Activated T-cell treated with anti-CD3 and anti-CD28 coated beads, Interleukin-2, amount 50 U/mL, for 1 hour (primary cell): ENCODE measurements around the gene SLC10A4.

Source experiments
- DNase-seq: peaks from one replicate; pipeline ENCODE4 v3.0.0-alpha.2; 2020

Gene SLC10A4

DNA sequence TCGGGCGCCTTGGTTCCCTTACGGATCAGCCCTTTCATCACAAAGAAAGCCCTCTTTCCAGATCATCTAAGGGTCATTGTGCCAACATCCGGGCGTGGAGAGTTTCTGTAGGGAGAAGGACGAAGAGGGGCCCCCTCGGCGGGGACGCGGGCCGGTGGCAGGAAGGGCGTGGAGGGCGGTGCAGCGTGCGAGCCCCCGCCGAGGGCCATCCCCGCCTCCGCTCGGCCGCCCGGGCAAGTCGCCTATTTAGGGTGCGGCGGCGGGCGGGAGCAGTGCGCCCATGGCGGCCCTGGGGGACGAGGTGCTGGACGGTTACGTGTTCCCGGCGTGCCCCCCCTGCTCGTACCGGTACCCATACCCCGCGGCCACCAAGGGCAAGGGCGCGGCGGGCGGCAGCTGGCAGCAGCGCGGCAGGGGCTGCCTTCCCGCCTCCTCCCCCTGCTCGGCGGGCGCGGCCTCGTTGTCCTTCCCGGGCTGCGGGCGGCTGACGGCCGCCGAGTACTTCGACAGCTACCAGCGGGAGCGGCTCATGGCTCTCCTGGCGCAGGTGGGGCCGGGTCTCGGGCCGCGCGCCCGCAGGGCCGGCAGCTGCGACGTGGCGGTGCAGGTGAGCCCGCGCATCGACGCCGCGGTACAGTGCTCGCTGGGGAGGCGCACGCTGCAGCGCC is 7.0 kb downstream of the SLC10A4 start, which contains the start of gene ZAR1:
Gene ZAR1 (plus strand): TSS at position 241 of the 668 bp plus-strand sequence. CDS start 40 bp downstream, at position 281.
- DNase-seq: peak; percentile 23

DNA sequence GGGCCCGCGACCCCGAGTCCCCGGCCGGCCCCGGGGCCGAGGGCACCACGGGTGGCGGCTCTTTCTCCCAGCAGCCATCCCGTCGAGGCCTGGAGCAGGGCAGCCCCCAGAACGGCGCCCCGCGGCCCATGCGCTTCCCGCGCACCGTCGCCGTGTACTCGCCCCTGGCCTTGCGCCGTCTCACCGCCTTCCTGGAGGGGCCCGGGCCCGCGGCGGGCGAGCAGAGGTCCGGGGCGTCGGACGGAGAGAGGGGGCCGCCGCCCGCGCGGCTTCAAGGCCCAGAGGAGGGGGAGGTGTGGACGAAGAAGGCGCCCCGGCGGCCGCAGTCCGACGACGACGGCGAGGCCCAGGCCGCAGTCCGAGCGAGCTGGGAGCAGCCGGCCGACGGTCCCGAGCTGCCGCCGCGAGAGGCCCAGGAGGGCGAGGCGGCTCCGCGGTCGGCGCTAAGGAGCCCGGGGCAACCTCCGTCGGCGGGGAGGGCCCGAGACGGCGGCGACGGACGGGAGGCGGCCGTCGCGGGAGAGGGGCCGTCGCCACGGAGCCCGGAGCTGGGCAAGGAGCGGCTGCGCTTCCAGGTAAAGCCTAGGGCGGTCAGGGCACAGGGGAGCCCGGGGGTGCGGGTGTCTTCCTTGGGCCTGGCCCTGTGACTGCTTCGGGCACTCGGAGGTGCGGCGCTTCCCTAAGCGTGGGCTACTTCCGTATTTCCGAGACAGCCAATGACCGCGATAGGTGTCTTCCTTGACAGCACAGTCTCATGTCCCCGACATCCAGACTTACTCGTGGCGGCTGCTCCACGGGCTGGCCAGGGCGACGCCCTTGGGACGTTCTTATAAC is 7.8 kb downstream of the SLC10A4 start:
- peak; percentile 18 for DNase-seq

DNA sequence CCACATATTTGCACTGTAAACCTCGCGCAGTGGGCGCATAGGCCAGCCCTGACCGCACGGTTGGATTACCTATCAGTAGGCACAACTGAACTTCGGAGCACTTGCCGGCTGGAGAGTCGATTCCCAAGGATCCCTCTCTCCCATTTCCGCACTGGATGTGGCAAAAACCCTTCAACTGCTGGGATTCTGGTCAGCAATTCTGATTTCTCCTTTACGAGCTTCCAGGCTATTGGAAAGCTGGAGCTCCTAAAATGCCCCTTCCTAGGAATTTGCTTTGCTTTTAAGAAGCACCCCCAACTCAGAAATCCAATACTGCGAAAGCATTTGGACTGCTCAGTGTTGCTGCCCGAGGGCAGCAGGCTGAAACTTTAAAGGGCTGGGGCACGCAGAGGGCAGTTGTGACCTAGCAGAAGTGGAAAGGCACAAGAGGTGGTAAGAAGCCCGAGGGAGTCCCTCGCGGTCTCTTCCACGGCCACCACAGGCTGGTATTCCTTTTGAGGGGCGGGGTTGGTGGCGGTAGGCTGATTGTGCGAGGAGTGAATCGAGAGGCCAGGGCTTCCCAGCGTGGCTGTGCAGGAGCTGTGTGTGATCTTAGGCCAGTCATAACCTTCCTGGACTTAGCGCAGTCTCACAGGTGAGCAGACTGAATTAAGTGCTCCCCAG is 8.5 kb downstream of the SLC10A4 start:
- DNase-seq: no peak

DNA sequence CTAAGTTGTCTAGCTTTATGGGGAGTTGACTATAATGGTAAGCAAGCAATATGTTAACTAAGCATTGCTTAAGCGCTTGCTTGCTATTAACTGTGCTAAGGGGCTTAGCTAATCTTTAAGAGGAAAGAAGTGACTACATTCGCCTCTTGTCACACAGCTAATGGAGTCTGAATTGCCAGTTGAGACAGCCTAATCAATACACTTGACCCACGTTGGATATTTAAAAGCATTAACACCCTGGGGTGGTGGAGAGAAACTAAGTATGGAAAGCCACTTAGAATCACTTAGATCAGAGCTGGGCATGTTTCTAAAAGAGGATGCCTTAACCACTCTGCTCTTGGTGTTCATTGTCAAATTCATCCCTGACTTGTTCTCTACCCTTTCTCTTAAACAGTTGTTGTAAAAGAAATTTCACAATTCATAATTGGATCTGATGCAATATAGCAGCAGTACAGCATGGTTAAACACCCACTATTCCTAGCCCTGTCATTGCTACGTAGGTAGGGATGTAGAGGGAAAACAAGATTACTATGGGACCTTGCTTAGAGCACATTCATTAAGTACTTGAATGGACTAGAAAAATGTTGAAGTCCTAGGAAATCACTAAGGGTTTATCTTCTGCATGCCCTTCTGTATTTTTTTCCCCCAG is 10.4 kb downstream of the SLC10A4 start:
- DNase-seq: no peak

DNA sequence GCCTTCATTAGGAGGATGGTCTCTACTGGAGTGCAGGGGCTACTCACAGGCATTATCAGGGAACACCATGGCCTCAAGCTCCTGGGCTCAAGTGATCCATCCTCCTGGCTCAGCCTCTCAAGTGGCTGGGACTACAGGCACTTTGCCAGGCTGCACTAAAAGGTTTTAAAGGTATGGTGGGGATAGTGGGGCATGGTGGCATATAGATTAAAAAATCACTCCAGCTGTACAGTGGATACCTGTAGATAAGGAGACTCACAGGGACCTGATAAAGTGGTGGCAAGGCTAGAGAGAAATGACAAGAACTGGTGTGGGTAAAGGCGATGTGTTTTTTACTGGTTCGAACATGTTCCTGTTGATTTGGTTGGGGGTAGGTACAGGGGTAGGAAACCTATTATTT is 12.8 kb downstream of the SLC10A4 start:
- no peak for DNase-seq

DNA sequence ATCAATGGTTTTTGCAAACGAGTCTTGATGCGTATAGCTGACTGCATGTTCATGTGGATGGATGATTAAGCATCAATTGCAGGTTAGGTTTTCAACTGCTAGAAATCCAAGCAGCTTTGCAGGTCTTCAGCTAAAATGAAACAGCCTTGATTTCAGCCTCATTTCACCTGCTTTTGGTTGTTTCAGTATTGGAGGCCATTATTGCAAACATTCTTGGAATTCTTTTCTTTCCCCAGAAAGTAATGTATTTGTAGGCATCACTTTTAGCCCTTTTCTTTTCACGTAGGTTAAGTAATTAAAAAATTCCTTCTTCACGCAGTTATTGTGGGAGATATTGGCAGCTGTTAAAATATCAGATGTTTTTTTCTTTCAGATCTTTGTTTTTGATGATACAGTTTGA is 15.8 kb downstream of the SLC10A4 start:
- DNase-seq: no peak

DNA sequence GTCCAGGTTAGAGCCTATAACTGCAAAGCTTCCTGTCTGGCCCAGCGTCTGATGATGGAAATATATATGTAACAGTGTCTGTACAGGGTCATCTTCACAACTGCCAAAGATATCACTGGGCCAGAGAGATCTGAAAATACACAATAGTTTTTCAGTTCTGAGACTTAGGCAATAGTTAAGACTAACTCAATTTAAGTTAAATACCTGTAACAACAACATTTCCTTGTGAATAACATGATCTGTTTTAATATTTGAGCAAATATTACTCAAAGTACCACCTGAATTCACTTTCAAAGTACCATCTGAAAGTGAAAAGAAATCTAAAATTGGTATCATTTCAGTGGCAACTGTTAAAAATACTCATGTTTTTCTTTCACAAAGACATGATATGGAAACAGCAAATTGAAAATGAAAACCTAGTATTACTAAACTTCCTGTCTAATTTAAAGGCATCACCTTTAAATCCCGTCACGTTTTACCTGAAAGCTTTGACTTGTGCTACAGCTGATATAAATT is 16.5 kb downstream of the SLC10A4 start:
- no peak for DNase-seq

DNA sequence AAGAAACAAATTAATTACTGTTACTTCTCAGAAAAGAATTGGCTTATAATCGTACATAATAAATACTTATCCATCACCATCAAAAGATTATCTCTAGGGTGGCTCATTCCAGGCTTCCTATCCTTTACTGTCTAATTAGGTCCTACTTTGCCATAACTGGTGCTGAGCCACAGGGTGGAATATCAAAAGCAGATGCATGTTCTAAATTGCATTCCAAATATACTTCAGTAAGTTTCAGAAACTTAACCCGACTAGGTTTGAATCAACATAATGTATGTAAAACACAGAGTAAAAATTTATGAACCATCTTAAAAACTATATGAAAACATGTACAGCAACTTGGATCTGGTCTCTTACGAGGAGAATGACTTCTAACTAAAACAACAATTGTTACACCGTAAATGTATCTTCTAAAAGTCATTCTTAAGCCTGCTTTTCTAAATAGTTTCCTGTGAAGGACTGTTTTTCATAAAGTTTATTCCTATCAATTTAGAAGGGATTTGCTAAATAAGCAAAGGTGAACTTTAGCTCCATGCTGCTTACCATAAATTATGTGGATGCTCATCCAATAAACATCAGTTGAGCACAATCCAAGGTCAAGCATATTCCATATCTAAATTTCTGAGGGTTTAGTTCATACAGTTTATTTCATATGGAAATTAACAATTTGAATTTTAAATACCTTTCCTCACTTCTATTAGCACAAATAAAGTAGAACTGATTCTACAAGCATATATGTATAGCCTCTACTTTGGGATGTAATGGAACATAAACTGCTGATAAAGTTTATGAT is 20.3 kb downstream of the SLC10A4 start:
- DNase-seq: no peak

DNA sequence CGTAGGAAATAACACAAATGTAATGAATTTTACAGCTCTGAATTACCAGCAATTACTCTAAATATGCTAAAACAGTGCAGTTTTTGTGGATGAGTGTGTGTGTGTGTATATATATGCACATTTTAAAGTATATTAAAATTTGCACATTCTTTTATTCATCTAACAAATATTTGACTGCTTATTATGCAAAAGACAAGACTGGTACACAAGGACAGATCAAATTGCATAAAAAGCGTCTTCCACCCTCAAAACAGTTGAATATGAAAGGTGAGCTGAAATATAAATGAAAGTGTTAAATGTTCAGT is 20.8 kb downstream of the SLC10A4 start:
- DNase-seq: no peak

DNA sequence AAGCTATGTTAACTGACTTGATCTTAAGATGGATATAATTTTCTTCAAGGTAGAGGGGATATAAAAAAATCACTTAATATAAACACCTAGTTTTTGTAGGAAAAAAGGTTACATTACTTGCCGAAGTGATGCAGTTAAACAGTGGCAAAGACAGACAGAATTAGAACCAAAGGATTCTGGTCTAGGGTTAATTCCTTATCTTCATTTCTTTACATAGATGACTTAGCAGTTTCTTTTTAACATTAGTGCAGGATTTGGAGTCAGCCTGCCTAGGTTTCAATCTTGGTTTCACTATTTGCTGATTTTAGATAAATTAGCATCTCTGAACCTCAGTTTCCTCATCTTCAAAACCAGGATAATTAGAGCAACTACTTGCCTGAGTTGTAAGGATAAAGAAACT is 21.2 kb downstream of the SLC10A4 start:
- DNase-seq: no peak

DNA sequence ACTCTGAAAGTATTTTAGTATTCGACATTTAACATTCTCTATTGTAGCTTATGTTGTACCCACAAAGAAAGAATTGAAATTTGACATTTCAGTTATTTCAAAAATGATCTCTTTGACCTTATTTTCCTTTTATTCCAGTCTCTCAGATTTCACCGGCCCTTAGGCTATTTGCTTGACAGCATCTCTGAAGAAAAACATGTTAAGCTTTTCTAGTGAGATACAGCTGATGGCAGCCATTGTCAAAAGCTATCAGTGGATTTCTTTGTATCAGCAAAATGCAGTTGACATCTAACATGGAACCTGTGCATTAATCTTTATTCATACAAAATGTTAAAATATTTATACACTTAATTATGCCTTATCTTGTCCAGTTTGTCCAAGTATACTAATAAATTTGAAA is 23.6 kb downstream of the SLC10A4 start:
- DNase-seq: no peak

DNA sequence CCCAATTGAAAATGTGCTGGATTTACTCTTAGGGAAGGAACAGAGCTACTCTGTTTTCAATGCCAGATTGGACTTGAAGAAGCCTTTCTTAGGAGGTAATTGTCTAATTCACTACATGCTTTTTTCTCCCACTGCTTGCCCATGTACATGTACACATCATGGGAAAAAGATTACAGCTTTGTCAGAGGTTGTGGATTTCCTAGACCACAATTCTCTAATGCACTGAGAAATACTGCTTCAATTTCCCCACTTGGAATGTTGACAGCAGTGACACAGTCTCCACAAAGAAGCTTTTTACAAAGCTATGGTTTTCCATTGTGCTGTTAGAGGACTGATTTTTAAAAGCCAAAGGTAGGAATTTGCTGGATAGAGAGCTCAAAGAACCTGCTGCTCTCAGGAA is 26.4 kb downstream of the SLC10A4 start:
- DNase-seq: no peak

DNA sequence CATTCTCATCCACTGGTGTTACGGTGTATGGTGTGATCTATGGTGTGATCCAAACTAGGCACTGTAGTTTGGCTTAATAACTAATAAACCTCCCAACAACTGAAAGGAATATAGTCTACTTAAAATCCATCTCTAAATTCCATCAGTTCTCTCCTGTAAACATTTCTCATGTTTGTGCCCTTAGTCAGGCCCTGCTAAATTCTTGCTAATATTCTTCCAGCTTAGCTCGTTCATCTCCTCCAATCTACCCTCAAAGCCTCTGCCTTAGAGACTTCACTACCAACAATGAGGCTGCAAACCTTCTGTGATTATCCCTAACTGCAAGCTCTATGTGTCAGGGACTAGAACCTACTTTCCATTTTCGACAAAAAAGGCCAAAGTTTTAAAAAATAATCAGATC is 35.0 kb downstream of the SLC10A4 start:
- no peak for DNase-seq

DNA sequence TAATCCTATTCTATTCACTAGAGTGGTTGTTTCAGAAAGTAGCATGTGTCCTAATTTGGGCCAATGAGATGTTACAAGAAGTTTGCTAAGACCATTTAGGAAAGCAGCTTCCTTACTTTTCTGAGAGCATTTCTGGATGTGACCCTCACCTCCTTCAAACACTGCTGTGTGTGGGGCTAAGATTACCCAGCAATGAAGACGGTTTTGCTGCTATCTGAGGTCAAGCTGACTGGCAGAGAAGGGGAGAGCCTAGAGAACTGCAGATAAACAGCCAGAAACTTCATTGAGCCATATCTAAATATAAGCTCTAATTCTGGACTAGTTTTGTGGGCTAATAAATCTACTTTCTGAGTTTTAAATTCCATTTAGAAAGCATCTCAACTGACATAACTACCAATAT is 43.3 kb downstream of the SLC10A4 start:
- no peak for DNase-seq

DNA sequence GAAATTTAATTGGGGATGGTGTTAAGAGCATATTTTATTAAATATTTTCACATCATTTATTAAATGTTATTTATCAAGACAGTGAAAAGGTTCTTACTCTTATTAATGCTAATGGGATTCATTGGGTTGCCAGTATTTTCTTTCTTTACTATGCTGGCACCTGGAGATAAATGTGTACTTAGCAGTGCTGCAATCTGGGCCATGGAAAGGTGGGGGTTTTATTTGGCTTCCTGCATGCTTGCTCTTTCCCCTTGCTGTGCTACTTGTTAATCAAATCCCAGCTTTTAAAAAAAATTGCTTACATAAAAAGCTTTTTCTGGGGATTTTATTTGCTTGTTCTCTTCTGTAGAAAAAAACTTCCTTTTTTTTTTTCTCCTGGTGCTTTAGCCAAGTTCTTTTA is 55.2 kb downstream of the SLC10A4 start:
- no peak for DNase-seq
